Activated naive CD8-positive, alpha-beta T cell treated with anti-CD3 and anti-CD28 coated beads, Interleukin-2, amount 50 U/mL, for 16 hours (primary cell): Measurements from ENCODE around the gene RAB1B.
"Not testable (repeated sequence)": the region's sequence is repeated elsewhere in the genome, so short reads cannot be mapped to it uniquely, and the experiment has no call there.

ENCODE experiments used
- DNase-seq: peaks from one replicate; pipeline ENCODE4 v3.0.0-alpha.2; 2020; ENCODE audit warnings: low read depth, low spot score

The RAB1B gene

GRCh38 chr11:66299186-66299585, 30.7 kb downstream of the RAB1B start:
- no peak for DNase-seq

GRCh38 chr11:66302656-66303055, 34.2 kb downstream of the RAB1B start:
- no peak for DNase-seq

DNA sequence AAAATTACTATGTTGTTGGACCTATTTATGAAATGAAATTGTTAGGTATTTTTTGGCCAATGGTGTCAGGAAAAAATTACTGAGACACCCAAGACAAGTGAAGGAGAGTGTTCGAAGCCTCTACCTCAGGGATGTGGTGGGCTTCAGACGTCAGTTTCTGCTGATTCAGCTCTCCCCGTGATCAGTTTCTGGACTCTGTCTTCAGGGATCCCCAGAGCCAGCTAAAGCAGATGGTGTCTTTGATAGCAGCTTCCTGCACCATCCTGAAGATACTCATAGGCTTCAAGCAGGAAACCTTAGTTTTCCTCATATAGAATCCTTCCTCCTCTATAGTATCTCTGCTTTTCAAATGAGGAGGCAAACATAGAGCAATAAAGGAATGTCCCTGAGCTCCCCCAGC, 41.0 kb downstream of the RAB1B start:
- DNase-seq, result no peak

DNA sequence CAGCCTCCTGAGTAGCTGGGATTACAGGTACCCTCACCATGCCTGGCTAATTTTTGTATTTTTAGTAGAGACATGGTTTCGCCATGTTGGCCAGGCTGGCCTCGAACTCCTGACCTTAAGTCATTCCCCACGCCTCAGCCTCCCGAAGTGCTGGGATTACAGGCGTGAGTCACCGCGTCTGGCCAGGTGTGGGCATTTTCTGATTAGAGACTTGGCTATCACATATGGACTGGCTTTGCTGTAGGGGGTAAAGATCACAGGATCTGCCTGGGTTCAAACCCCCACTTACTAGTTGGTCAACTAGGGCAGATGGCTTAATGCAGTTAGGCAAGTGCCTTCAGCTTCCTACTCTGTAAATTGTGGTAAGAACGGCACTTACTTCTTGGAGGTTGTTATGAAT, 41.9 kb downstream of the RAB1B start:
- no peak for DNase-seq

DNA sequence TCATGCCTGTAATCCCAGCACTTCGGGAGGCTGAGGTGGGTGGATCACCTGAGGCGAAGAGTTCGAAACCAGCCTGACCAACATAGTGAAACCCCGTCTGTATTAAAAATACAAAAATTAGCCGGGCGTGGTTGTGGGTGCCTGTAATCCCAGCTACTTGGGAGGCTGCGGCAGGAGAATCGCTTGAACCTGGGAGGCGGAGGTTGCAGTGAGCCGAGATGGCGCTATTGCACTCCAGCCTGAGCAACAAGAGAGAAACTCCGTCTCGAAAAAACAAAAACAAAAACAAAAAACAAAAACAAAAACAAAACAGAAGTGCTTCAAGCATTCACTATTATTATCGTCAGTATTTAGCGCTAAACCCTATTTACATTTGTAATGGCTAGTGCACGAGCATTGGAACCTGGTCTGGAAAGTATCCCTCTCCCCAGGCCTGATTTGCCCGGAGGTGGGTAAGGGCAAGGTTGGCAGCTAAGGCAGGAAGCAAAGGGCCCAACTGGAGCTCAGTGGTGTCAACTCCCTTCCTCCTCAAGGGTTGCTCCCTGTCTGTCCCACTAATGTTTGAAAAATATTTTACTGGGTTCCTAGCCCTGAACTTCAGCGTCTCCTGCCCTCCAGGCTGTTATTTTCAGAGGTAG, 42.5 kb downstream of the RAB1B start:
- not testable (repeated sequence) for DNase-seq

DNA sequence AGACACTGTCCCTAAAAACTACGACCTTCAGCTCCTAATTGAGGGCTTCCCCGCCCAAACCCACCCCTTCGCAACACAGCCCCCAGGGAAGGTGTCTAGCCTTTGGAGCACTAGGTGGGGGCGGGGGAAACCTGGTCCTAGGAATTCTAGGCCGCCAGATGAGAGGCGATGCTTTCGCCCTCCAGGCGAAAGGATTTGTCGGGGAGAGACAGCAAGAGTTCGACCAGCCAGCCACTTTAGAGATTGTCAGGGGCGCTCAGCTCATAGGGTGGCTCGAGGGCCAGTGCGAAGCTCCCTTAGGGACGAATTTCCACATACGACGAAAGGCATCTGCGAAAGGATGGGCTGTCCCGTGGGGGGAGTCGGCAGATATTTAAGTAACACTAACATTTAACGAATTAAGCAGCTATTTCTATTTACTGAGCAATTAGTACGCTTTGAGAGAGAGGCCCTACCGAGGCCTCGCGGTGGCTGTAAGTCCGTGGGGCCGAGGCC, 43.1 kb downstream of the RAB1B start:
- no peak for DNase-seq

- DNase-seq, result peak; percentile 94
Observed at GRCh38 chr11:66311965-66312548, 43.6 kb downstream of the RAB1B start.

DNA sequence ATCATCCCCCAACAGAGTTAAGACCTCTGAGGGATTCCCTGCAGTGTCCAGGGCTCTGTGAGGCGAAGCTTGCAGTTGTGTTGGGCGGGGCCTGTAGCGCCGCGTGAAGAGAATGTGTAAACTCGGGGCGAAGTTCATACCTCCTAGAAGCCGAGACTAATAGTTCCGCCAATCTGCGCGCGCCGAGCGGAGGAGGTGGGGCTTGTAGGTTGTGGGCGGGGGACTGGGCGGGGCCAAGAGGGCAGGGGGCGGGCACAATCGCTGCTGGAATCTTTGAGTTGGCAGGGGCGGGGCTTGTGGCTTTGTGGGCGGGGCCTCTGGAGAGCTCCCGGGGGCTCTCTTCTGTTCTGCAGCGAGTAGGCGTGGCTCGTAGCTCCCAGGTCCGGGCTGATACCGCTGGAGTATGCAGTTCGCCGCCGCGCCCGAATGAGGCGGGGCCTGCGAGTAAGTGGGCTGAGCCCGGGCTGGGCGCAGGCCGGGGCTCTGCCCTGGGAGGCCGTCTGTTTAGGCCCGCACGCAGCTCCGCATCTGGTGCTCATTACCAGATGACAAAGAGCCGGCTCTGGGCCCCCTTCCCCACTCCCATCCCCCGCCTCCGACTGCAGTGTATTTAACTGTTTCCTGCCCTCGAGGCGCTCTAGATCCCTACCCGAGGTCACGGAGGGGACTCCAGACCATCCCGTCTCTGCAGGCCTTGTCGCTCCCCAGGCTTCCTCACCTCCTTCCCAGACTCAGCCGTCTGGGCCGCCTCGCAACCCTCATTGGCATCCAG, 44.3 kb downstream of the RAB1B start:
- DNase-seq, result peak; percentile 98

GRCh38 chr11:66313321-66314185, 45.1 kb downstream of the RAB1B start:
- DNase-seq, result no peak

DNA sequence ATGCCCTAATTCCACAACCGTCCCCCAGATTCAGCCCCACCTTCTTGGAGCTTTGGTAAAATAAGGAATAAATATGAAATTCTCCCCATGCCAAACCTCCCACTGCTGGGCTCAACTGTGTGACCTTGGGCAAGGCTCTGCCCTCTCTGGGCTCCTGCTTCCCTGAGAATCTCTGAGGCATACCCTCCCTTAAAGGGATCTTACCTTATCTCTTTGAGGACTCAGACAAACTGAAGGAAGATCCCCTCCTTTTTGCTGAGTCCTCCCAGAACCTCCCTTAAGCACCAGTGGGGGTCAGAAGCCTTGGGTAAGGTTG, 45.7 kb downstream of the RAB1B start:
- DNase-seq, result no peak

GRCh38 chr11:66314561-66315497, 46.4 kb downstream of the RAB1B start:
- no peak for DNase-seq

DNA sequence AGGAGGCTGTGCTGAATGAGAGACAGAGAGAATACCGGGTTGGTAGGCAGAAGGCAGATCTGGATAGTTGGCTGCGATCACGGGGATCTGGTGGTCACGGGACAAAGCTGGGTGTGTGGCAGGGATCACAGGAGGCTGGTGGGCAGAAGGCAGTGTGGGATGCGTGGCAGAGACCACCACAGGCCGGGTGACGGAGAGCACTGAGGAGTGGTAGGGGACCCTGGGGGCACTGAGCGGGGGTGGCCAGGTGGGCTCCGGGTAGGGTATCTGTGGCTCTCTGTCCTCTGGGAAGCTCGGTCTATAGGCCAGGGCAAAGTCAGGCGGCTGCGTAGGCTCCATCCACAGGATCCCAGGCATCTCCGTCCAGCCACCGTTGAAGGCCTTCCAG, 47.1 kb downstream of the RAB1B start:
- no peak for DNase-seq

DNA sequence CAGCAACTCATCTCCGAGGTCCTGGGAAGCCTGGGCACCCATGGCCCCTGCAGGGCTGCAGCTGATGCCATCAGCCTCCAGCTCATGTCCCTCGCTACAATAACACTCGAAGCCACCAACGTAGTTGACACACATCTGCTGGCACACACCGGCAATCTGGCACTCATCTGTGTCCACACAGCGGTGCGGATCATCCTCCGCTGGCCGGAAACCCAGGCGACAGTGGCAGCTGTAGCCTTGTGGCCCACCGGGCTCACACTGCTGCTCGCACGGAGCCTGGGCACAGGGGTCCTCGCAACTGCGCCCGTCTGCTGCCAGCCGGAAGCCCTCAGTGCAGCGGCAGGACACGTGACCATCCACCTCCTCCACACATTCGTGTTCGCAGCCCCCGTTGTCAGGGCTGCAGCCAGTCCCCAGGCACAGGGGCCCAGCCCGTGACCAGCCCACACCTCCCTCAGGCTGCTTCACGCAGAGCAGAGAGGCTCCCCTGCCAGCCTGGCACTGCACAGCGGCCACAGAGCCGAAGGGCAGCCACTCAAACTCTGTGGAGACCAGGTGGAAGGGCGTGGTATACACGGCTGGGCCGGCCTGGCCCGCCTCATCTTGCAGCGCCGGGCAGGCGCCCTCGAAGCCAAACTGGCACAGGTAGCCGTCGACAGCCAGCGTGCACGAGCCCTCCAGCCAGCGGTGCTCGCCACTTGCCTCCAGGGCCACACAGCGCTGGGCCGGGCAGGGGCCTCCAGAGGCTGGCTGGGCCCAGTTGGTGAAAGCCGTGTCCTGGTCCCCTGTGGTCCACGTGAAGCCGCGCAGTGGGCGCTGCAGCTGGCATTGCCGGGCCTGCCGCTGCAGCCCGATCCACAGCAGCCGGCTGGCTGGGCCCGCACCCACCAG, 47.7 kb downstream of the RAB1B start:
- no peak for DNase-seq

- no peak for DNase-seq
Observed at GRCh38 chr11:66316849-66317251, 48.4 kb downstream of the RAB1B start, which contains the start of gene CD248. CD248 (minus strand) TSS chr11:66317044; CDS start chr11:66317027, 17 bp downstream.

DNA sequence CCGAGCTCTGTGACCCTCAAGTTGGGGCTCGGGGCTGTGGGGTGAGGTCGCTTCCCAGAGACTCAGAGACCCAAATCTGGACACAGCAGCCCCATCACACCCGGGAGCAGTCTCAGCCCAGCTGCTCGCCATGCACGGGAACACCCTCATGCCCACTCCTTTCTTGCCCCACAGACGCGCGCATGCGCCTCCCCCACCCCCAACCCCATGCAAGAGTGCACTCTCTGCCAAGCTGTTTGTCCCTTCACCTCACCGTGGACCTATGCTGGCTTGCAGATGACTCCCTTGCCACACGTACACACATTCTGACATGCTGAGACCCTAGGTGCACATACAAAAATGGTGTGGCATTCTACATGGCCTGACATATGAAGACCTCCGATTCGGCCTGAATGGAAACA, 48.9 kb downstream of the RAB1B start:
- DNase-seq, result no peak

GRCh38 chr11:66317723-66318599, 49.5 kb downstream of the RAB1B start:
- no peak for DNase-seq

- no peak for DNase-seq
Observed at GRCh38 chr11:66318600-66318970, 50.1 kb downstream of the RAB1B start.

GRCh38 chr11:66320289-66320688, 51.9 kb downstream of the RAB1B start:
- not testable (repeated sequence) for DNase-seq

- not testable (repeated sequence) for DNase-seq
Observed at GRCh38 chr11:66320748-66321147, 52.3 kb downstream of the RAB1B start.
